ENCODE data around the gene PTOV1.

PTOV1 gene

DNA sequence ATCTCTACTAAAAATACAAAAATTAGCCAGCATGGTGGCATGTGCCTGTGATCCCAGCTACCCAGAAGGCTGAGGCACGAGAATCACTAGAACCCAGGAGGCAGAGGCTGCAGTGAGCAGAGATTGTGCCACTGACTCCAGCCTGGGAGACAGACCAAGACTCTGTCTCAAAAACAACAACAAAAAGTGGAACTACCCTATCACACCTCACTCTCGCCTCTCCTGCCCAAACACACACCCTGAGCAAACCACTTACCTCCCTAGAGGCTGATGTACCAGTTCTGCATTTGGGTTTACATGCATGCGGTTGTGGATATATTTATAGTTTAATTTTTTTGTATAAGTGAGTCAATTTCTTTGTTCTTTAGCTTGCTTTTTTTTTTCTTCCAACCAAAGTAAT, 7.7 kb upstream of the PTOV1 start:
- DNase-seq (ENCODE audit: low read depth in 2 of 2): no peak

- DNase-seq (ENCODE audit: low read depth in 2 of 2): no peak
Observed at GRCh38 chr19:49844138-49845095, 6.5 kb upstream of the PTOV1 start.

- DNase-seq (ENCODE audit: low read depth in 2 of 2): no peak
Observed at GRCh38 chr19:49845414-49845813, 5.5 kb upstream of the PTOV1 start.

DNA sequence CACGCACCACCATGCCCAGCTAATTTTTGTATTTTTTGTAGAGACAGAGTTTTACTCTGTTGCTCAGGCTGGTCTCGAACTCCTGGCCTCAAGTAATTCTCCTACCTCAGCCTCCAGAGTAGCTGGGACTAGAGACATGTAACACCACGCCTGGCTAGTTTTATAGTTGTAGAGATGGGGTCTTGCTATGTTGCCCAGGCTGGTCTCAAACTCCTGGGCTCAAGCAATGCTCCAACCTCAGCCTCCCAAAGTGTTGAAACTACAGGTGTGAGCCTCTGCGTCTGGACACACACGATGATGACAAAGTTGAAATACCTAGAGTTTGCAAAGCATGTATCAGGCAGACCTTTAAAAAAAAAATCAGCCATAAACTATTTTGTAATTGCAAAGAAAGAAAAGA, 4.6 kb upstream of the PTOV1 start:
- DNase-seq (ENCODE audit: low read depth in 2 of 2): no peak

- DNase-seq (ENCODE audit: low read depth in 2 of 2): no peak
Observed at GRCh38 chr19:49847731-49848696, 2.9 kb upstream of the PTOV1 start.

DNA sequence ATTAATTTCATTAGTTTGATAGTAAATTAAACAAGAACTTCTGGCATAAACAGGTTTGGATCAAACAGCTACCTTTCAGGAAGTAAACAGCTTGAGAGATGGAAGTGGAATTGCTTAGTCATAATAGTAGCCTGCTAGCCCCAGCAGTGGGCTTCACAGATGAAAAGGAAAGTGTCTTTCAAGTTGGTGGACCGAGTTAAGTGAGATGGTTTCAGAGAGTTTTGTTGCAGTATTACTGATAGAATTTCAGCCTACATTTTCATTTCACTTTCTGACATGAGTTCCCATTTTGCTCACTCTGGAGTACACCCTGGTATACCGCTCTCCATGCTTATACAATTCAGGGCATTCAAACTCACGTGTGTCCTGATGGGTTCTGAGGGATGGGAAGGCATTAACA, 2.0 kb upstream of the PTOV1 start:
- DNase-seq (ENCODE audit: low read depth in 2 of 2): no peak

DNA sequence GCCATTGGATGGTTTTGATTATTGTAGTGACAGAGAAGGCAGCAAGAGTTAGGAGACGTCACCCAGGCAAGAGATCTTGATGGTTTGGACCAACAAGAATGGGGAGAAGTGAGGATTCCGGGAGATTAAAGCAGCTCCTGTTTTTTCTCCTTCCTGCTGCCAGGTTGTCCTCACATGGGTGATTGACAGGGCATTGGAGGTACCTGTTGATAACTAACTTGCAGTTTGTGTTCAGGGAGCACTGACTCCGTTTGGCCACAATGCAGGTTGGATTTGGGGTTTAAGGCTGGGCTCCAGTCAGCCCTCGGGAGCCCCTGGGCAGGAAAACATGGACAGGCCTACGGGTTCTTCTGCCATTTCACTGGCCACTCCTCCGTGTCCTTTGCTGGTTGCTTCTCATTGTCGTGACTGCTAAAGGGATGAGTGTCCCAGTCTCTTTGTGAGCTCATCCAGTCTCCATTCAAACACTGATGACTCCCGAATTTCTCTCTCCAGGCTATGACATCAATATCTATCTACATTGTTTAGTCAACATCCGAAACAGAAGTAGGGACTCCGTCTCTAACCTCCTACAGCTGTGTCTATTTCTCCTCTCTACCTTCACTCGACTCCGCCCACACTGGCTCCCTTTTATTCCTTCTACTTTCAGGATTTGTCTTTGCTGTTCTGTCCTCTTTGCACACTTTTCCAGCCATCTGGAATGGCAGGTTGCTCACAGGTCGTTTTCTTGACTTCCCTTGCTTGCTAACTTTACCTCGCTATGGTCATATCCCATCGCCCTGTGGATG, 1.3 kb upstream of the PTOV1 start:
- no peak for DNase-seq (ENCODE audit: low read depth in 2 of 2)

- DNase-seq (ENCODE audit: low read depth in 2 of 2): no peak
Observed at GRCh38 chr19:49850221-49850486, 805 bp upstream of the PTOV1 start.

- no peak for DNase-seq (ENCODE audit: low read depth in 2 of 2)
Observed at GRCh38 chr19:49851456-49852259, 699 bp downstream of the PTOV1 start.

GRCh38 chr19:49852631-49853126, 1.7 kb downstream of the PTOV1 start:
- DNase-seq (ENCODE audit: low read depth in 2 of 2): no peak

GRCh38 chr19:49853852-49854377, 3.0 kb downstream of the PTOV1 start:
- no peak for DNase-seq (ENCODE audit: low read depth in 2 of 2)

- DNase-seq (ENCODE audit: low read depth in 2 of 2): no peak
Observed at GRCh38 chr19:49854378-49855263, 3.7 kb downstream of the PTOV1 start.

GRCh38 chr19:49855277-49855675, 4.3 kb downstream of the PTOV1 start:
- no peak for DNase-seq (ENCODE audit: low read depth in 2 of 2)

- no peak for DNase-seq (ENCODE audit: low read depth in 2 of 2)
Observed at GRCh38 chr19:49855676-49856573, 5.0 kb downstream of the PTOV1 start.

DNA sequence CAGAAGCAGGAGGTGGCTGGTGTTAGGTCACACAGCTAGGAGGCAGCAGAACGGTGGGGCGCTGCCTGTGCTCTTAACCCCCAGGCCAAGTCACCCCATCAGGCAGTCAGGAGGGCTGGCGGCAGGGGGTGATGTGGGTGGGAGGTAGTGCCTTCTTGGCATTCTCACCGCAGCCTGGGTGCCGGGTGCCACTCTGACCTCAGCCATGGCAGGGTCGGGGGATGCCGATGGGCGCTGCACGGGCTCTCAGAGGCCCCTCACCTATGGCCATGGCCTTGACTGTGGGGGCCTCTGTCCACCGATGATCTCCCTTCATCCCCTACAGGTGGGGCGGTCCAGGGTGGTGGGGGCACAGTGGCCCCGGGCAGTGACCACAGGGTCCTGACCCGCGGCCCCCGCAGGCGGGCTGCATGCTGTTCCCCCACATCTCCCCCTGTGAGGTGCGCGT, 5.6 kb downstream of the PTOV1 start:
- DNase-seq (ENCODE audit: low read depth in 2 of 2): no peak

GRCh38 chr19:49857061-49857837, 6.3 kb downstream of the PTOV1 start:
- DNase-seq (ENCODE audit: low read depth in 2 of 2): no peak

GRCh38 chr19:49857838-49858087, 6.8 kb downstream of the PTOV1 start:
- no peak for DNase-seq (ENCODE audit: low read depth in 2 of 2)

Data from stimulated activated CD8-positive, alpha-beta memory T cell treated with anti-CD3 and anti-CD28 coated beads, Interleukin-2, amount 100 ng/mL, for 48 hours (primary cell).